HPDE6-E6E7 (cell line): Measurements from ENCODE around the gene CD28.
"Not testable (repeated sequence)": the region's sequence is repeated elsewhere in the genome, so short reads cannot be mapped to it uniquely, and the experiment has no call there.

Experiments
- DNase-seq: peaks from one replicate; pipeline ENCODE4 v3.0.0; 2011; ENCODE audit warnings: missing footprints; ENCODE audit errors: extremely low spot score

Gene CD28

GRCh38 chr2:203687165-203687564 is 19.3 kb upstream of the CD28 start:
- DNase-seq, result peak; percentile 49

- no peak for DNase-seq
These were observed 17.6 kb upstream of the CD28 start for GRCh38 chr2:203688798-203689197.

- DNase-seq, result no peak
These were observed 16.9 kb upstream of the CD28 start for GRCh38 chr2:203689426-203690116.

GRCh38 chr2:203690117-203690431 is 16.4 kb upstream of the CD28 start:
- no peak for DNase-seq

GRCh38 chr2:203690441-203691047 is 15.9 kb upstream of the CD28 start:
- no peak for DNase-seq

GRCh38 chr2:203691149-203691548 is 15.3 kb upstream of the CD28 start:
- no peak for DNase-seq

GRCh38 chr2:203692031-203692710 is 14.3 kb upstream of the CD28 start:
- DNase-seq, result no peak

- DNase-seq, result no peak
These were observed 13.1 kb upstream of the CD28 start for GRCh38 chr2:203693242-203693879.

GRCh38 chr2:203694191-203694590 is 12.2 kb upstream of the CD28 start:
- no peak for DNase-seq

- no peak for DNase-seq
These were observed 9.2 kb upstream of the CD28 start for GRCh38 chr2:203697190-203697589.

- not testable (repeated sequence) for DNase-seq
These were observed 8.7 kb upstream of the CD28 start for GRCh38 chr2:203697763-203698162.

GRCh38 chr2:203698410-203698809 is 8.0 kb upstream of the CD28 start:
- not testable (repeated sequence) for DNase-seq

GRCh38 chr2:203704430-203704829 is 2.0 kb upstream of the CD28 start:
- no peak for DNase-seq

GRCh38 chr2:203705178-203705577 is 1.3 kb upstream of the CD28 start:
- no peak for DNase-seq

GRCh38 chr2:203707530-203707929 is 1.1 kb downstream of the CD28 start:
- no peak for DNase-seq

- no peak for DNase-seq
These were observed 2.5 kb downstream of the CD28 start for GRCh38 chr2:203708846-203709396.

- no peak for DNase-seq
These were observed 3.1 kb downstream of the CD28 start for GRCh38 chr2:203709416-203710040.

- DNase-seq, result no peak
These were observed 3.8 kb downstream of the CD28 start for GRCh38 chr2:203710226-203710625.

GRCh38 chr2:203710952-203711351 is 4.5 kb downstream of the CD28 start:
- no peak for DNase-seq

- DNase-seq, result no peak
These were observed 5.0 kb downstream of the CD28 start for GRCh38 chr2:203711399-203711798.

GRCh38 chr2:203713381-203713780 is 6.9 kb downstream of the CD28 start:
- no peak for DNase-seq

- DNase-seq, result no peak
These were observed 7.7 kb downstream of the CD28 start for GRCh38 chr2:203714112-203714511.
